GM23338 (cell line): Measurements from ENCODE around the gene HOATZ. TPM values are rescaled to one million over a fixed set of nuclear protein-coding genes. Genes with fewer than 3 reads are reported as not detected.
A peak's percentile ranks its signal among the peaks of the same experiment; 100 is the strongest.

Experiments
- ATAC-seq: fragments of 200-7000 bp; cut with Tn5 transposase; 3 replicates; pipeline ENCODE4 v1.9.1; 2020
- DNase-seq: peaks from one replicate; pipeline ENCODE4 v3.0.0-alpha.2; 2015; ENCODE audit warnings: low spot score
- H2AFZ ChIP-seq: fragments of 200-600 bp; sonication (generic); 2 replicates; pipeline ENCODE4 v1.8.0; 2016; ENCODE audit warnings: antibody characterized with exemption, mild to moderate bottlenecking, moderate library complexity
- H3F3A ChIP-seq: fragments of 200-600 bp; sonication (generic); replicated peaks from 2 replicates; pipeline ENCODE4 v1.8.0; 2017; ENCODE audit warnings: antibody characterized with exemption, mixed run types, low read depth
- H3K27ac ChIP-seq: fragments of 200-600 bp; sonication (generic); 2 replicates; pipeline ENCODE4 v1.6.1; 2016; ENCODE audit warnings: low read depth
- H3K27me3 ChIP-seq: fragments of 200-600 bp; sonication (generic); 2 replicates; pipeline ENCODE4 v1.8.0; 2016; ENCODE audit warnings: mild to moderate bottlenecking, mixed run types, moderate library complexity; ENCODE audit not compliant: insufficient read depth
- H3K36me3 ChIP-seq: fragments of 200-600 bp; sonication (generic); 2 replicates; pipeline ENCODE4 v1.8.0; 2016; ENCODE audit warnings: mild to moderate bottlenecking; ENCODE audit not compliant: insufficient read depth
- H3K4me1 ChIP-seq: fragments of 200-600 bp; sonication (generic); 2 replicates; pipeline ENCODE4 v1.8.0; 2016; ENCODE audit warnings: mild to moderate bottlenecking, moderate library complexity; ENCODE audit not compliant: insufficient read depth
- H3K4me2 ChIP-seq: fragments of 200-600 bp; sonication (generic); 2 replicates; pipeline ENCODE4 v1.7.1; 2017; ENCODE audit warnings: mixed run types
- H3K4me3 ChIP-seq: fragments of 200-600 bp; sonication (generic); 2 replicates; pipeline ENCODE4 v1.6.1; 2016; ENCODE audit warnings: mixed run types
- H3K79me2 ChIP-seq: fragments of 200-600 bp; sonication (generic); replicated peaks from 2 replicates; pipeline ENCODE4 v1.8.0; 2017; ENCODE audit warnings: mild to moderate bottlenecking; ENCODE audit not compliant: insufficient read depth
- H3K9me2 ChIP-seq: fragments of 200-600 bp; sonication (generic); 2 replicates; pipeline ENCODE4 v1.8.0; 2017; ENCODE audit not compliant: insufficient read depth
- H4K20me1 ChIP-seq: fragments of 200-600 bp; sonication (generic); replicated peaks from 2 replicates; pipeline ENCODE4 v1.8.0; 2017; ENCODE audit warnings: mild to moderate bottlenecking; ENCODE audit not compliant: insufficient read depth
- H3K27ac Mint-ChIP-seq: 2 replicates; pipeline ENCODE4 v1.8.0; 2020; ENCODE audit warnings: inconsistent platforms, mild to moderate bottlenecking, moderate library complexity, mixed read lengths
- H3K27me3 Mint-ChIP-seq: 3 replicates; pipeline ENCODE4 v1.8.0; 2022; ENCODE audit warnings: low read depth, mild to moderate bottlenecking, moderate library complexity, mixed read lengths, inconsistent platforms; ENCODE audit not compliant: insufficient read depth, poor library complexity
- H3K36me3 Mint-ChIP-seq: 3 replicates; pipeline ENCODE4 v1.8.0; 2021; ENCODE audit warnings: low read depth, mild to moderate bottlenecking, inconsistent platforms, moderate library complexity, mixed read lengths
- H3K4me1 Mint-ChIP-seq: 3 replicates; pipeline ENCODE4 v1.8.0; 2020; ENCODE audit warnings: mild to moderate bottlenecking, inconsistent platforms, mixed read lengths
- H3K4me3 Mint-ChIP-seq: 3 replicates; pipeline ENCODE4 v1.8.0; 2021; ENCODE audit warnings: moderate library complexity, mild to moderate bottlenecking, inconsistent platforms, mixed read lengths
- H3K9me3 Mint-ChIP-seq: 3 replicates; pipeline ENCODE4 v1.8.0; 2020; ENCODE audit warnings: moderate library complexity, mild to moderate bottlenecking, inconsistent platforms, mixed read lengths
- CREB1 ChIP-seq: fragments of 250-450 bp; sonication (Bioruptor Pico); IDR thresholded peaks from 2 replicates; pipeline ENCODE4 v1.5.0; 2020; ENCODE audit warnings: low read depth, mild to moderate bottlenecking, moderate library complexity
- CTCF ChIP-seq, 2 experiments: fragments of 200-600 bp in 1 of 2; sonication (generic) in 1 of 2; conservative IDR thresholded peaks; 2 replicates each; pipeline versions ENCODE4 v1.5.1 to v1.6.1; 2016 to 2017; ENCODE audit warnings: antibody characterized with exemption in 2 of 2, low read depth in 2 of 2, mild to moderate bottlenecking in 2 of 2, moderate library complexity in 1 of 2
- ETS1 ChIP-seq: IDR thresholded peaks from 2 replicates; pipeline ENCODE4 v1.6.1; 2016; ENCODE audit warnings: antibody characterized with exemption
- EZH2 ChIP-seq: fragments of 200-600 bp; sonication (generic); IDR thresholded peaks from one replicate; pipeline ENCODE4 v1.8.0; 2017; ENCODE audit warnings: antibody characterized with exemption, mild to moderate bottlenecking, low read depth; ENCODE audit not compliant: unreplicated experiment
- EZH2phosphoT487 ChIP-seq: fragments of 200-600 bp; sonication (generic); IDR thresholded peaks from one replicate; pipeline ENCODE4 v1.8.1; 2018; ENCODE audit warnings: antibody characterized with exemption; ENCODE audit not compliant: unreplicated experiment
- JUNB ChIP-seq: IDR thresholded peaks from one replicate; pipeline ENCODE4 v1.6.1; 2016; ENCODE audit warnings: antibody characterized with exemption; ENCODE audit not compliant: unreplicated experiment
- NANOG ChIP-seq: IDR thresholded peaks from 2 replicates; pipeline ENCODE4 v1.6.1; 2016; ENCODE audit warnings: antibody characterized with exemption, borderline replicate concordance
- POLR2AphosphoS5 ChIP-seq: IDR thresholded peaks from 2 replicates; pipeline ENCODE4 v1.6.1; 2016; ENCODE audit warnings: antibody characterized with exemption, low read depth
- REST ChIP-seq: IDR thresholded peaks from one replicate; pipeline ENCODE4 v1.6.1; 2018; ENCODE audit warnings: antibody characterized with exemption; ENCODE audit not compliant: unreplicated experiment
- STAT1 ChIP-seq: IDR thresholded peaks from one replicate; pipeline ENCODE4 v1.6.1; 2016; ENCODE audit warnings: antibody characterized with exemption; ENCODE audit not compliant: unreplicated experiment
- ZNF114 ChIP-seq: fragments of 250-450 bp; sonication (Bioruptor Pico); IDR thresholded peaks from 2 replicates; pipeline ENCODE4 v1.5.0; 2020; ENCODE audit warnings: mild to moderate bottlenecking, moderate library complexity
- ZNF331 ChIP-seq: fragments of 250-450 bp; sonication (Bioruptor Pico); IDR thresholded peaks from 2 replicates; pipeline ENCODE4 v1.5.0; 2020; ENCODE audit warnings: low read depth, mild to moderate bottlenecking, moderate library complexity
- ZNF462 ChIP-seq: fragments of 250-450 bp; sonication (Bioruptor Pico); IDR thresholded peaks from 2 replicates; pipeline ENCODE4 v1.5.0; 2020; ENCODE audit warnings: mild to moderate bottlenecking, moderate library complexity
- polyA plus RNA-seq: library from polyadenylated mRNA; unstranded; fragments of >200 nt; fragmentation: Nextera tagmentation; extraction: Ambion mirVana; gene quantifications from 2 replicates; pipeline ENCODE4 v1.2.1, GENCODE V29; 2016
- total RNA-seq: library from RNA; depleted of rRNA; stranded (reverse); fragments of >200 nt; shearing (Covaris generic); gene quantifications from 2 replicates; pipeline ENCODE4 v1.2.3, GENCODE V29; 2014

The HOATZ gene
- total and polyA plus RNA-seq, 2 experiments from 2014 or later: not detected

- ATAC-seq: no peak
- H3K4me1 ChIP-seq: no peaks in the 10 kb centered on the region
- Mint-ChIP-seq H3K27ac (no peak overlapping the region), H3K4me1 (peaks cover 7% of the 10 kb centered on the region; the same call in 2 of the 3 replicates), H3K36me3 (no peaks in the 10 kb centered on the region), H3K9me3 (no peaks in the 10 kb centered on the region), H3K27me3 (peaks cover 2% of the 10 kb centered on the region), H3K4me3 (no peak overlapping the region)
- H3K79me2 ChIP-seq: no peaks in the 10 kb centered on the region
- H3F3A ChIP-seq: no peaks in the 10 kb centered on the region
- H2AFZ ChIP-seq: peak overlapping the region; percentile 23; the same call in 1 of the 2 replicates
- no peak for DNase-seq
- H3K9me2 ChIP-seq: no peaks in the 10 kb centered on the region
- TF ChIP-seq REST (no peak), EZH2phosphoT487 (no peak), ETS1 (no peak), CREB1 (CRISPR knock-in tag) (no peak), EZH2 (no peak), ZNF331 (CRISPR knock-in tag) (no peak), NANOG (no peak), ZNF462 (no peak), POLR2AphosphoS5 (no peak), ZNF114 (CRISPR knock-in tag) (no peak), JUNB (no peak), STAT1 (no peak), CTCF (conservative IDR thresholded peaks at IDR 0.05; ENCODE audit: low read depth in 2 of 2) (no peak)
- H3K36me3 ChIP-seq: no peaks in the 10 kb centered on the region
- H3K4me2 ChIP-seq: no peak overlapping the region
- no peaks in the 10 kb centered on the region for H4K20me1 ChIP-seq
- no peaks in the 10 kb centered on the region for H3K27me3 ChIP-seq
- no peak overlapping the region for H3K27ac ChIP-seq
- no peak overlapping the region for H3K4me3 ChIP-seq
Measured at GRCh38 chr11:111500481-111500880, 14.1 kb upstream of the HOATZ start.
